Measurements from ENCODE around the gene GIT1. TPM values are rescaled to one million over a fixed set of nuclear protein-coding genes. Genes with fewer than 3 reads are reported as not detected.

Gene GIT1
- total and polyA plus RNA-seq, 2 of the 13 experiments (the other 11 are each of a cell fraction or from before 2014, with no cell fraction given): 14.2 to 30.8 TPM

DNA sequence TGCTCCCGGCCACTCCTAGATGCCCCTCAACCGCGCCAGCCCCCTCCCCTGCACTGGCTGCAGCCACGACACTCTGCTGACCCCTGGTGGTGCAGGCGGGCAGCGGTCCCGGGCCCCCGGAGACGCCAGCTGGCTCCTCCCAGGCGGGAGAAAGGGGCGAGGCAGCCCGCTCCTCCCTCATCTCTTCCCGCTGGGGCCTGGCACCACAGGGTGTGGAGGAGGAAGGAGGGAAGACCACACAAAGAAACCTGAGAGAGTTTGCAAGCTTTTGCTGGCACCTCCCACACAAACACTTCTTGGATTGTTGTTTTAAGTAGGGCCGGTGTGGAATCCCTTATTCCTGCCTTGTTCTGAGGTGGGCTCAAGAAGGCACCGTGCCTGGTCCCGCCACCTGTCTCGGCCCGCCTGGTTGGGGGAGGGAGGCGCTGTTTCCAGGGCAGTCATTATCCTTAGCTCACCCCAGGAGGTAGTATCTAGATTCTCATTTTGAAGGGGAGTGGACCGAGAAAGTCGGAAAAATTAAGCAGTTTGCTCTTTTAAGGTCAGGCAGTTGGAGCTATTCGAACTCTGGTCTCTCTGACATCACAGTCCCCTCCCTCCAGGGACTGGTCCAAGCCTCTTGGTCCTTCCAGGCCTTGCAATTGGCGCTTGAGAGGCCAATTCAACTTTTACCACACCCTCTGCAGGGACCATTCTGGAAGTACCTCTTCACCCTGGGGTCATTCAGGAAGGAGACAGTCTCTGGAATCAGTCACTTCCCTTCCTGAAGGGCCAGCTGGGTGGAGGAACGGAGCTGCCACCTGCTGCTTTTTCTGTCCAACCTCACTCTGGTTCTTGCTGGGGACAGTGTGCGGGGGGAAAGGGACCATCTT, 2.5 kb upstream of the GIT1 start (continued):
- TF ChIP-seq KDM3A (CRISPR knock-in tag; IDR thresholded peaks at IDR 0.05; ENCODE audit: low read depth): peak; percentile 89
- no peak for TF ChIP-seq SRSF4 (IDR thresholded peaks at IDR 0.05; ENCODE audit: low read depth, low read length, poor library complexity, severe bottlenecking)
- TF ChIP-seq ZC3H13 (CRISPR knock-in tag; IDR thresholded peaks at IDR 0.05): no peak
- TF ChIP-seq CBX2 (IDR thresholded peaks at IDR 0.05; ENCODE audit: low read depth, low read length): no peak
- no peak for TF ChIP-seq CBX2 (CRISPR knock-in tag; IDR thresholded peaks at IDR 0.05; ENCODE audit: low read depth)
- TF ChIP-seq XBP1 (CRISPR knock-in tag; IDR thresholded peaks at IDR 0.05): no peak
- TF ChIP-seq KDM2A (CRISPR knock-in tag; IDR thresholded peaks at IDR 0.05; ENCODE audit: borderline replicate concordance, low read depth): peak; percentile 93
- TF ChIP-seq ZSCAN25 (CRISPR knock-in tag; IDR thresholded peaks at IDR 0.05): peak; percentile 100
- no peak for TF ChIP-seq ZFP37 (CRISPR knock-in tag; IDR thresholded peaks at IDR 0.05; ENCODE audit: borderline replicate concordance)
- peak; percentile 75 for TF ChIP-seq SP5 (CRISPR knock-in tag; IDR thresholded peaks at IDR 0.05; ENCODE audit: borderline replicate concordance, low read depth)
- TF ChIP-seq PHF21A (CRISPR knock-in tag; IDR thresholded peaks at IDR 0.05): peak; percentile 78; the same call in 1 of the 2 replicates
- peak; percentile 39; the same call in 1 of the 2 replicates for TF ChIP-seq SRF (IDR thresholded peaks at IDR 0.05; ENCODE audit: low read depth, low read length)
- no peak; the same call in 1 of the 2 replicates for TF ChIP-seq ETV6 (CRISPR knock-in tag; conservative IDR thresholded peaks at IDR 0.05)
- TF ChIP-seq FOXK1 (CRISPR knock-in tag; IDR thresholded peaks at IDR 0.05; ENCODE audit: borderline replicate concordance, low read depth): peak; percentile 18; the same call in 1 of the 2 replicates
- TF ChIP-seq GATA4 (IDR thresholded peaks at IDR 0.05; ENCODE audit: borderline replicate concordance, low read depth): no peak
- TF ChIP-seq, protein P1, sequence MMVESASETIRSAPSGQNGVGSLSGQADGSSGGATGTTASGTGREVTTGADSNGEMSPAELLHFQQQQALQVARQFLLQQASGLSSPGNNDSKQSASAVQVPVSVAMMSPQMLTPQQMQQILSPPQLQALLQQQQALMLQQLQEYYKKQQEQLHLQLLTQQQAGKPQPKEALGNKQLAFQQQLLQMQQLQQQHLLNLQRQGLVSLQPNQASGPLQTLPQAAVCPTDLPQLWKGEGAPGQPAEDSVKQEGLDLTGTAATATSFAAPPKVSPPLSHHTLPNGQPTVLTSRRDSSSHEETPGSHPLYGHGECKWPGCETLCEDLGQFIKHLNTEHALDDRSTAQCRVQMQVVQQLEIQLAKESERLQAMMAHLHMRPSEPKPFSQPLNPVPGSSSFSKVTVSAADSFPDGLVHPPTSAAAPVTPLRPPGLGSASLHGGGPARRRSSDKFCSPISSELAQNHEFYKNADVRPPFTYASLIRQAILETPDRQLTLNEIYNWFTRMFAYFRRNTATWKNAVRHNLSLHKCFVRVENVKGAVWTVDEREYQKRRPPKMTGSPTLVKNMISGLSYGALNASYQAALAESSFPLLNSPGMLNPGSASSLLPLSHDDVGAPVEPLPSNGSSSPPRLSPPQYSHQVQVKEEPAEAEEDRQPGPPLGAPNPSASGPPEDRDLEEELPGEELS (CRISPR knock-in tag; IDR thresholded peaks at IDR 0.05): peak; percentile 36; the same call in 1 of the 2 replicates
- peak; percentile 75; the same call in 1 of the 2 replicates for TF ChIP-seq GATAD2A (CRISPR knock-in tag; IDR thresholded peaks at IDR 0.05)
- TF ChIP-seq ZBTB7B (CRISPR knock-in tag; IDR thresholded peaks at IDR 0.05): peak; percentile 76
- TF ChIP-seq XRCC5 (optimal IDR thresholded peaks at IDR 0.05; ENCODE audit: low read length): peak; percentile 93
- TF ChIP-seq HNF4A (CRISPR knock-in tag; IDR thresholded peaks at IDR 0.05): peak; percentile 41; the same call in 1 of the 2 replicates
- no peak for TF ChIP-seq FIP1L1 (IDR thresholded peaks at IDR 0.05; ENCODE audit: borderline replicate concordance, insufficient read depth, low read depth, low read length)
- TF ChIP-seq PAX8 (CRISPR knock-in tag; IDR thresholded peaks at IDR 0.05; ENCODE audit: borderline replicate concordance): no peak
- peak; percentile 20; the same call in 1 of the 2 replicates for TF ChIP-seq ESRRA (CRISPR knock-in tag; IDR thresholded peaks at IDR 0.05; ENCODE audit: low read depth)
- TF ChIP-seq SP4 (CRISPR knock-in tag; IDR thresholded peaks at IDR 0.05): peak; percentile 46; the same call in 1 of the 2 replicates
- TF ChIP-seq ZNF782 (CRISPR knock-in tag; IDR thresholded peaks at IDR 0.05; ENCODE audit: borderline replicate concordance): no peak
- no peak for TF ChIP-seq ZNF274 (CRISPR knock-in tag; IDR thresholded peaks at IDR 0.05)
- peak; percentile 72 for TF ChIP-seq ZNF350 (CRISPR knock-in tag; IDR thresholded peaks at IDR 0.05; ENCODE audit: borderline replicate concordance, low read depth)
- TF ChIP-seq FOXA1 (IDR thresholded peaks at IDR 0.05): no peak
- TF ChIP-seq FOXA1 (CRISPR knock-in tag; IDR thresholded peaks at IDR 0.05): no peak
- peak; percentile 71 for TF ChIP-seq GATAD1 (CRISPR knock-in tag; IDR thresholded peaks at IDR 0.05)
- peak; percentile 46; the same call in 1 of the 2 replicates for TF ChIP-seq CCDC6 (CRISPR knock-in tag; IDR thresholded peaks at IDR 0.05)
- TF ChIP-seq HOXA3 (CRISPR knock-in tag; IDR thresholded peaks at IDR 0.05): peak; percentile 62
